ENCODE data around the gene SPSB2. TPM values are rescaled to one million over a fixed set of nuclear protein-coding genes. Genes with fewer than 3 reads are reported as not detected.
"Not testable (repeated sequence)": the region's sequence is repeated elsewhere in the genome, so short reads cannot be mapped to it uniquely, and the experiment has no call there.

Gene SPSB2
- total RNA-seq, 1 experiment from 2014 or later = 14.1 TPM

GRCh38 chr12:6890789-6891645, 17.9 kb upstream of the SPSB2 start:
- Histone ChIP-seq H3K9me3 (replicated peaks) (no peaks in the 10 kb centered on the region), H3K27ac (peak overlapping the region; percentile 93), H3K27me3 (replicated peaks) (no peaks in the 10 kb centered on the region), H3K4me3 (peak overlapping the region; percentile 33), H3K36me3 (peaks cover 5% of the 10 kb centered on the region), H3K4me1 (replicated peaks) (peaks cover 18% of the 10 kb centered on the region)
- peak; percentile 98 to 99 for DNase-seq (ENCODE audit: low read depth in 1 of 2, low spot score in 2 of 2)

GRCh38 chr12:6889775-6890573, 16.9 kb upstream of the SPSB2 start:
- DNase-seq (ENCODE audit: low read depth in 1 of 2, low spot score in 2 of 2); H3K4me3 ChIP-seq; H3K9me3 ChIP-seq (replicated peaks); H3K27me3 ChIP-seq (replicated peaks): not testable (repeated sequence)
- Histone ChIP-seq H3K27ac (peak overlapping the region; percentile 93), H3K4me1 (replicated peaks) (peaks cover 18% of the 10 kb centered on the region), H3K36me3 (peaks cover 11% of the 10 kb centered on the region)

GRCh38 chr12:6888794-6889193, 15.7 kb upstream of the SPSB2 start:
- Histone ChIP-seq H3K4me1 (replicated peaks) (peaks cover 18% of the 10 kb centered on the region), H3K36me3 (peaks cover 23% of the 10 kb centered on the region)
- H3K4me3 ChIP-seq; H3K27me3 ChIP-seq (replicated peaks); DNase-seq (ENCODE audit: low read depth in 1 of 2, low spot score in 2 of 2); H3K27ac ChIP-seq; H3K9me3 ChIP-seq (replicated peaks): not testable (repeated sequence)

DNA sequence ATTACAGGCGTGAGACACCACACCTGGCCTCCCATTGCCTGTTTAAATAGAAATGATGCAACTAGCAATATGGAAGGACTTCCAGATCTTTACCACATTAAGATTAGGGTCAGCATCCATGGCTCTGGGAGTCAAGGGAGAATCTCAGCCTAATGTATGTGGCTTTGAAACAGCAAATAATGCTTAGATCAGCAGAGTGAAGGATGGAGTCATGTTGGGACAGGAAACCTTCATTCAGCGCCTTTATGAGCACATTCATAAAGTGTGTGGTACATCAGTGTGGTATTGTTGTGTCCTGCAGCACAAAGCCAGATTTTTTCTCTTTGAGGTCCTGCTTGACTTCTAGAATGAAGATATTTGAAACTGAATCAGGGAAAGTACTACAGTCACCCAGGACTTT, 15.3 kb upstream of the SPSB2 start:
- no peak overlapping the region for H3K4me3 ChIP-seq
- no peaks in the 10 kb centered on the region for H3K27me3 ChIP-seq (replicated peaks)
- peaks cover 18% of the 10 kb centered on the region for H3K4me1 ChIP-seq (replicated peaks)
- no peak for DNase-seq (ENCODE audit: low read depth in 1 of 2, low spot score in 2 of 2)
- H3K36me3 ChIP-seq = peaks cover 26% of the 10 kb centered on the region
- H3K27ac ChIP-seq = no peak overlapping the region
- H3K9me3 ChIP-seq (replicated peaks) = no peaks in the 10 kb centered on the region

DNA sequence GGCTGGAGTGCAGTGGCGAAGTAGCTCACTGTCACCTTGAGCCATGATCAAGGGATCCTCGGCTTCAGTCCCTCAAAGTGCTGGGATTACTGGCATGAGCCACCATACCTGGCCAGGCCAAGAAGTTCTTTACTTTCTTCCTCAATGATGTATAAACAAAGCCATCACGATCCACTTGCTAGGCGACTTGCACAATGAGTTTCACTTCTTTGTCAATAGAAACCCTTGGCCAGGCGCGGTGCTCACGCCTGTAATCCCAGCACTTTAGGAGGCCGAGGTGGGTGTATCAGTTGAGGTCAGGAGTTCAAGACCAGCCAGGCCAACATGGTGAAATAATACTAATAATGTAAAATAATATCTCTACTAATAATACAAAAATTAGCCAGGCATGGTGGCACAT, 14.4 kb upstream of the SPSB2 start:
- H3K4me3 ChIP-seq = no peak overlapping the region
- no peaks in the 10 kb centered on the region for H3K9me3 ChIP-seq (replicated peaks)
- peaks cover 30% of the 10 kb centered on the region for H3K36me3 ChIP-seq
- no peaks in the 10 kb centered on the region for H3K27me3 ChIP-seq (replicated peaks)
- no peak for DNase-seq (ENCODE audit: low read depth in 1 of 2, low spot score in 2 of 2)
- no peak overlapping the region for H3K27ac ChIP-seq
- H3K4me1 ChIP-seq (replicated peaks) = peaks cover 18% of the 10 kb centered on the region

DNA sequence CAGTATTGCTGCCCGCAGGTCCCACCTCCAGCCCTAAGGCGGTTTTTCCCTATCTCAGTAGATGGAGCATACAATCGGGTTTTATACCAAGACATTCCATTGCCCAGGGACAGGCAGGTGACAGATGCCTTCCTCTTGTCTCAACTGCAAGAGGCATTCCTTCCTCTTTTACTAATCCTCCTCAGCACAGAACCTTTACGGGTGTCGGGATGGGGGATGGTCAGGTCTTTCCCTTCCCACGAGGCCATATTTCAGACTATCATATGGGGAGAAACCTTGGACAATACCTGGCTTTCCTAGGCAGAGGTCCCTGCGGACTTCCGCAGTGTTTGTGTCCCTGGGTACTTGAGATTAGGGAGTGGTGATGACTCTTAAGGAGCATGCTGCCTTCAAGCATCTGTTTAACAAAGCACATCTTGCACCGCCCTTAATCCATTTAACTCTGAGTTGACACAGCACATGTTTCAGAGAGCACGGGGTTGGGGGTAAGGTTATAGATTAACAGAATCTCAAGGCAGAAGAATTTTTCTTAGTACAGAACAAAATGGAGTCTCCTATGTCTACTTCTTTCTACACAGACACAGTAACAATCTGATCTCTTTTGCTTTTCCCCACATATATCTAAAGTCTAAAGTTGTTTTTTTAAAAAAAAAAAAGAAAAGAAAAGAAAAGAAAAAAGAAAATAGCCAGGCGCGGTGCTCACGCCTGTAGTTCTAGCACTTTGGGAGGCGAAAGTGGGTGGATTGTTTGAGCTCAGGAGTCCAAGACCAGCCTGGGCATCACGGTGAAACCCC, 13.3 kb upstream of the SPSB2 start:
- H3K4me1 ChIP-seq (replicated peaks) = peaks cover 15% of the 10 kb centered on the region
- not testable (repeated sequence) for DNase-seq (ENCODE audit: low read depth in 1 of 2, low spot score in 2 of 2)

DNA sequence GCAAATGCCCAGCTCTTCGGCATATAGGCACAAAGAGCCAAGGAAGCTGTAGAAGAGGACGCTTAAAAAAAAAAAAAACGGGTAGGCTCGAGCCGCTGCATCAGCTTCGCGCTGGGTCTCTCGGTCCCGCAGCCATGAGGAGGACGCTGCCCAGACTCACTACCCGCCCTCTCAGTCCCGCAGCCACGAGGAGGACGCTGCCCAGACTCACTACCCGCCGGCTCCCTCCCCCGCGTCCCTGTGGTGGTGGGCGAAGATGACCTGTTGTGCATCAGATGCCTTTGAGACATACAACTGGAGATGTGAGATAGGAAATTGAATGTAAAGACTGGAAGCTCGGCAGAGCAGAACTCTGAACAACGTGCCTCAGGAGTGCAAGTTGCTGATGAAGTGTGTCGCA, 11.4 kb upstream of the SPSB2 start:
- no peaks in the 10 kb centered on the region for H3K9me3 ChIP-seq (replicated peaks)
- H3K36me3 ChIP-seq = peaks cover 30% of the 10 kb centered on the region
- no peak for DNase-seq (ENCODE audit: low read depth in 1 of 2, low spot score in 2 of 2)
- no peak overlapping the region for H3K27ac ChIP-seq
- no peak overlapping the region for H3K4me3 ChIP-seq
- peaks cover 4% of the 10 kb centered on the region; the same call in 1 of the 2 replicates for H3K4me1 ChIP-seq (replicated peaks)
- H3K27me3 ChIP-seq (replicated peaks) = no peaks in the 10 kb centered on the region

More for the DNA sequence above, 13.3 kb upstream of the SPSB2 start:
- H3K4me3 ChIP-seq; H3K9me3 ChIP-seq (replicated peaks); H3K27me3 ChIP-seq (replicated peaks); H3K27ac ChIP-seq: not testable (repeated sequence)
- peaks cover 30% of the 10 kb centered on the region for H3K36me3 ChIP-seq

- H3K9me3 ChIP-seq (replicated peaks) = no peaks in the 10 kb centered on the region
- H3K27ac ChIP-seq = no peak overlapping the region
- no peaks in the 10 kb centered on the region for H3K27me3 ChIP-seq (replicated peaks)
- no peak for DNase-seq (ENCODE audit: low read depth in 1 of 2, low spot score in 2 of 2)
- H3K4me1 ChIP-seq (replicated peaks) = peaks cover 4% of the 10 kb centered on the region; the same call in 1 of the 2 replicates
- no peak overlapping the region for H3K4me3 ChIP-seq
- peaks cover 35% of the 10 kb centered on the region for H3K36me3 ChIP-seq
Measured at GRCh38 chr12:6883683-6884082, 10.6 kb upstream of the SPSB2 start.

DNA sequence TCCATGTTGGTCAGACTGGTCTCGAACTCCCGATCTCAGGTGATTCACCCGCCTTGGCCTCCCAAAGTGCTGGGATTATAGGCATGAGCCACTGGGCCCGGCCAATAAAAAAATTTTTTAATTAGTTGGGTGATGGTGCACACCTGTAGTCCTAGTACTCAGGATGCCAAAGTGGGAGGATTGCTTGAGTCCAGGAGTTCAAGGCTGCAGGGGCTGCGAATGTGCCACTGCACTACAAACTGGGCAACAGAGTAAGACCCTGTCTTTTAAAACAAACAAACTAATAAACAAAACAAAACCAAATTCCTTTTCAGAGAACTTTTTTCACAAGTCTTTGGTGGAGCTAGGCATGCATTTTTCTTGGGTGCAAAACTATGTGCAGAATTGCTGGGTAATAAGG, 10.1 kb upstream of the SPSB2 start:
- Histone ChIP-seq H3K27me3 (replicated peaks) (no peaks in the 10 kb centered on the region), H3K4me1 (replicated peaks) (0 out of 2 replicates have a peak, but pooled peaks cover under 1% of the 10 kb centered on the region), H3K9me3 (replicated peaks) (no peaks in the 10 kb centered on the region), H3K4me3 (no peak overlapping the region), H3K27ac (no peak overlapping the region), H3K36me3 (peaks cover 33% of the 10 kb centered on the region)
- no peak for DNase-seq (ENCODE audit: low read depth in 1 of 2, low spot score in 2 of 2)

GRCh38 chr12:6879824-6880223, 6.7 kb upstream of the SPSB2 start:
- H3K27ac ChIP-seq; H3K4me3 ChIP-seq; H3K9me3 ChIP-seq (replicated peaks); H3K27me3 ChIP-seq (replicated peaks); H3K4me1 ChIP-seq (replicated peaks); DNase-seq (ENCODE audit: low read depth in 1 of 2, low spot score in 2 of 2): not testable (repeated sequence)
- H3K36me3 ChIP-seq = peaks cover 32% of the 10 kb centered on the region

GRCh38 chr12:6874015-6874368, 889 bp upstream of the SPSB2 start:
- Histone ChIP-seq H3K4me1 (replicated peaks) (peaks cover 33% of the 10 kb centered on the region), H3K27ac (peak overlapping the region; percentile 55), H3K36me3 (peaks cover 59% of the 10 kb centered on the region), H3K4me3 (peak overlapping the region; percentile 51)
- H3K27me3 ChIP-seq (replicated peaks); H3K9me3 ChIP-seq (replicated peaks); DNase-seq (ENCODE audit: low read depth in 1 of 2, low spot score in 2 of 2): not testable (repeated sequence)

GRCh38 chr12:6872073-6873048, 742 bp downstream of the SPSB2 start:
- H3K4me1 ChIP-seq (replicated peaks) = peaks cover 41% of the 10 kb centered on the region
- peaks cover 74% of the 10 kb centered on the region for H3K36me3 ChIP-seq
- H3K9me3 ChIP-seq (replicated peaks) = no peaks in the 10 kb centered on the region
- peak overlapping the region; percentile 51 for H3K4me3 ChIP-seq
- H3K27me3 ChIP-seq (replicated peaks) = no peaks in the 10 kb centered on the region
- peak overlapping the region; percentile 3 for H3K27ac ChIP-seq
- peak; percentile 82 to 85 for DNase-seq (ENCODE audit: low read depth in 1 of 2, low spot score in 2 of 2)
